ENCODE results near the gene KDM6A. TPM values are rescaled to one million over a fixed set of nuclear protein-coding genes. Genes with fewer than 3 reads are reported as not detected.

KDM6A gene
- total and polyA plus RNA-seq, 2 of the 13 experiments (the other 11 are each of a cell fraction or from before 2014, with no cell fraction given) = 16.7 to 18.2 TPM

- H3K9me3 ChIP-seq (ENCODE audit: low read length) = no peaks in the 10 kb centered on the region
- H3K27ac ChIP-seq (ENCODE audit: extremely low read length, insufficient read depth, low read length) = no peak overlapping the region
- no peak for DNase-seq (ENCODE audit: low spot score)
- BruUV-seq (replicated peaks) = no TSS peak
- H3K4me2 ChIP-seq (ENCODE audit: low read depth, low read length) = no peak overlapping the region
- ATAC-seq = no peak
- TF ChIP-seq ZNF234 (CRISPR knock-in tag; conservative IDR thresholded peaks at IDR 0.05) (no peak), ZBTB26 (CRISPR knock-in tag; IDR thresholded peaks at IDR 0.05; ENCODE audit: borderline replicate concordance) (no peak), RFX3 (CRISPR knock-in tag; IDR thresholded peaks at IDR 0.05) (no peak), BRD4 (CRISPR knock-in tag; IDR thresholded peaks at IDR 0.05) (no peak), LCORL (IDR thresholded peaks at IDR 0.05) (no peak), LCORL (CRISPR knock-in tag; IDR thresholded peaks at IDR 0.05) (no peak), CREM (IDR thresholded peaks at IDR 0.05) (no peak), CREM (CRISPR knock-in tag; IDR thresholded peaks at IDR 0.05) (no peak), ZFP91 (CRISPR knock-in tag; IDR thresholded peaks at IDR 0.05; ENCODE audit: borderline replicate concordance) (no peak)
- WGBS (ENCODE audit: low lambda C conversion rate) = 94% methylated on average over 3 of the region's 3 CpGs
- no peaks in the 10 kb centered on the region for H3K36me3 ChIP-seq (replicated peaks in 1 of 2; ENCODE audit: control insufficient read depth in 1 of 2, insufficient read depth in 2 of 2, low read length in 2 of 2)
- in situ Hi-C loops (cut with HindIII; ENCODE audit: extremely low pct_ligation_motif_present, low pct_unique_long_range_greater_than_20kb) (no loop called here), intact Hi-C loops (cut with micrococcal nuclease; ENCODE audit: unreplicated experiment) (no loop called here)
- H3K4me1 ChIP-seq (ENCODE audit: insufficient read depth, low read length) = peaks cover 73% of the 10 kb centered on the region
- no peak for FAIRE-seq
- no peak overlapping the region for H3K9ac ChIP-seq (ENCODE audit: insufficient read depth, low read depth, low read length)
- CTCF ChIA-PET (ENCODE audit: low intra/inter-chr PET ratio, low total read pairs) = no interaction called here
- H3K27me3 ChIP-seq (ENCODE audit: control insufficient read depth in 1 of 2, insufficient read depth in 2 of 2, low read length in 2 of 2) = no peaks in the 10 kb centered on the region
- no peak overlapping the region for H2AFZ ChIP-seq (ENCODE audit: low read length)
- peaks cover 86% of the 10 kb centered on the region for H3K79me2 ChIP-seq (ENCODE audit: insufficient read depth, low read length)
- peaks cover 14% of the 10 kb centered on the region for H4K20me1 ChIP-seq (ENCODE audit: insufficient read depth, low read length)
- POLR2A ChIA-PET = no interaction called here
- no peak overlapping the region for H3K4me3 ChIP-seq (replicated peaks in 1 of 3; ENCODE audit: insufficient read depth in 1 of 3, low read depth in 2 of 3, low read length in 3 of 3)
Observed at GRCh38 chrX:44906041-44906440, 33.1 kb downstream of the KDM6A start.
